Vagina (tissue), 2 donors: ENCODE data around the gene LIPF.

ENCODE experiments used
- POLR2AphosphoS5 ChIP-seq, 2 donors: sonication (generic); formaldehyde crosslinking; IDR thresholded peaks; one replicate each; pipeline ENCODE4 v1.9.0; 2017; ENCODE audit warnings: antibody characterized with exemption in 2 of 2, mild to moderate bottlenecking in 2 of 2, low read depth in 1 of 2; ENCODE audit not compliant: insufficient read depth in 1 of 2
- TF ChIP-seq, protein P1 (sequence below), 3 experiments: fragments of 450-650 bp in 2 of 3; fragments of 200-600 bp in 1 of 3; sonication (generic) in 1 of 3; IDR thresholded peaks; one replicate each; pipeline ENCODE4 v1.5.1; 2017 to 2019; ENCODE audit warnings: antibody characterized with exemption in 3 of 3, mild to moderate bottlenecking in 2 of 3, moderate library complexity in 2 of 3

DNA sequence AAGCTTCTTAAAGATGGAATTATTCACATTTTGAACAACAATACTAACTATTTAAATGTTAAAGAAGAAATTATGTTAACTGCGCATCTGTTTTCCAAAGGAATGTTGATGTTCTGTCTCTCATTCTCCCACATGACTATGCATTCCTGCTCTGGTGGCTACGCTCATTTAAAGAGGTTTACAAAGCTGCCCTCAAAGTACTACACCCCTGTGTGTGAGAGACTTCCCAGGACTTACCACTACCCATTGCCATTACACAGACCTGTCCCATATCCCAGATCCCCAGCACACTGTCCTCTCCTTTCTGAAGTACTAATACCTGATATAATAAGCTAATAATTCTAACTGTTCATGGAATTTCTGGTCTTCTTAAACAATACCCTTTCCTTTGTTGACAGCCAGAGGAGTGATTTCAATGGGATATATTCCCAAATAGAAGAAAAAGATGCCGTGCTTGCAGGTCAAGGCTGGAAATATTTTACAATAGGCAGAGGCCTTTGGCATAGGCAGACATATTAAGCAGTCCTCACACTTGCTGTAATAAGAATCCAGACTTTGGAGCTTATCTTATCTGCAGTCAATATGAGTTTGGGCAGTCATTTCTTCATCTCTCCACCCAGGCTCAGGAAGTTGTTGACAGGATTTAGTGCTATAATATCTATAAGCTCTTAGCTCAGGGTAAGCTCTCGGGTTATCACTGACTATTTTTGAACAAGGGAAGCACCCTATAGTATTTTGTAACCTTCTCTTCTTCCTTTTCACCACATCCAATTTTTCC is 12.2 kb downstream of the LIPF start:
- TF ChIP-seq, protein P1, sequence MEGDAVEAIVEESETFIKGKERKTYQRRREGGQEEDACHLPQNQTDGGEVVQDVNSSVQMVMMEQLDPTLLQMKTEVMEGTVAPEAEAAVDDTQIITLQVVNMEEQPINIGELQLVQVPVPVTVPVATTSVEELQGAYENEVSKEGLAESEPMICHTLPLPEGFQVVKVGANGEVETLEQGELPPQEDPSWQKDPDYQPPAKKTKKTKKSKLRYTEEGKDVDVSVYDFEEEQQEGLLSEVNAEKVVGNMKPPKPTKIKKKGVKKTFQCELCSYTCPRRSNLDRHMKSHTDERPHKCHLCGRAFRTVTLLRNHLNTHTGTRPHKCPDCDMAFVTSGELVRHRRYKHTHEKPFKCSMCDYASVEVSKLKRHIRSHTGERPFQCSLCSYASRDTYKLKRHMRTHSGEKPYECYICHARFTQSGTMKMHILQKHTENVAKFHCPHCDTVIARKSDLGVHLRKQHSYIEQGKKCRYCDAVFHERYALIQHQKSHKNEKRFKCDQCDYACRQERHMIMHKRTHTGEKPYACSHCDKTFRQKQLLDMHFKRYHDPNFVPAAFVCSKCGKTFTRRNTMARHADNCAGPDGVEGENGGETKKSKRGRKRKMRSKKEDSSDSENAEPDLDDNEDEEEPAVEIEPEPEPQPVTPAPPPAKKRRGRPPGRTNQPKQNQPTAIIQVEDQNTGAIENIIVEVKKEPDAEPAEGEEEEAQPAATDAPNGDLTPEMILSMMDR (IDR thresholded peaks at IDR 0.05) = no peak
- no peak for TF ChIP-seq POLR2AphosphoS5 (IDR thresholded peaks at IDR 0.05; ENCODE audit: insufficient read depth in 1 of 2, low read depth in 1 of 2)
